GM18498 (cell line): ENCODE data around the gene TRIM43.
"Not testable (repeated sequence)": the region's sequence is repeated elsewhere in the genome, so short reads cannot be mapped to it uniquely, and the experiment has no call there.

Experiments used
- ATAC-seq: cut with Tn5 transposase; IDR thresholded peaks from one replicate; pipeline ENCODE4 v1.9.1; 2021; ENCODE audit warnings: mild to moderate bottlenecking, moderate library complexity; ENCODE audit not compliant: unreplicated experiment

Gene TRIM43

DNA sequence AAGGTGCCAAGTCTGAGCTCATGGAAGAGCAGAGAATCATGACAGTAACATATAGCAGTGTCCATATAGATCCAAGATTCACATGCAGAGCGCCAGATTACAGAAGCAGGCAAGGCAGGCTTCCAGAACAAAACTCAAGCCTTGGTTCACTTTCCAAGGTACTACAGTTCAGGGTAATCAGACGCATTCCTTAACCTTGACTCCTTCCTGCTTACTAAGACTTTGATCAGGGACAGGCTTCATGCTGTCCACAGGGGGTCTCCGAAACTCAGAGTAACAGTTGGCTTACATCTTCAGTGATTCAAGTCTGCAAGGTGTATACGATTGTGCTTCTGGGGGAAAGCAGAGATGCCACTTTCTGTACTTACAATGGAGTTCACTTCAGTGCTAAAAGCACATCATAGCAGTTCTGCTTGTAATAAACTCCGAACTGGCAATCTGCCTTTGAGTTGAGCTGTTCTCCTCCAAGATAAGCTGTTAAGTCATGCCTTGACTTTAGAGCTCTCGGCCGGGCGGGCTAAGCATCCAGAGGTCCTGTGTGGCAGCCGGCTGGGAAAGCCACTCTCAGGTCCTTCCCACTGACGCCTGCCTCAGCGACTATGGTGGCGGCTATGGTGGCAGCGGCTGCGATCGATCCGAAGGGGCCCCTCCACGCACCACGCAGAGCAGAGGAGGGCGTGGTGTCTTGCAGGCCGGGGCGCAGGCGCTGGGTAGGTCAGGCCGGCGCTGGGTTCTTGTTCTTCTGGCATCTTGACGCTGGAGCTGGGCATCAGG lies 48.9 kb downstream of the TRIM43 start:
- not testable (repeated sequence) for ATAC-seq

DNA sequence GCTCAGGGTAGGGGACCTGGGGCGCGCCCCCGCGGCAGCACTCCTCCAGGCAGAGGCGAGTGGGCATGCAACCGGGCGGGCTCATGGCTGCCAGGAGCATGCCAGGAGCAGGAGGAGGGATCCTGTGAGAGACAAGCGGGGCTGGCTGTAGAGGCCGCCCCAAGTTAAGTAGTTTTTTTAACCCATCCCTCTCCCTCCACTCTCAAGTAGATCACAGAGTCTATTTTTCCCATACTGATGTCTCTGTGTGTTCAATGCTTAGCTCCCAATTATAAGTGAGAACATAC lies 49.4 kb downstream of the TRIM43 start:
- not testable (repeated sequence) for ATAC-seq

DNA sequence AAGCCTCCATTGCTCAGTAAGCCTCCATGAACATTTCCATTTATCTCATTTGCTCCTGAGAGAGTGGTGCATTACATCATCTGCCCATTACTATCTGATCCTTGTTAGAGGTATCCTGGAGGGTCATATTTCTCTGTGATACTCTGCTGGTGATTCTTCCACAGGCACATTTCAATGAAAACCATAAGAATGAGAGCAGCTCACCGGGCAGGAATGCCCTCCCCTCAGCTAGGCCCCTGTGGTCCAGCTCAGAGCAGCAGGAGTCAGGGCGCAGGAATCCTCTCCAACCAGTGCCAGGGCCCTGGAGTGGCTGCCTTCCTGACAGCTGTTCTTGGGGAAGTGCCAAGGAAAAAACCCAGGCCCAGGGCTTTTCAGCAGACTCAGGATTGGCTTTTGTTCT lies 50.0 kb downstream of the TRIM43 start:
- ATAC-seq = not testable (repeated sequence)

DNA sequence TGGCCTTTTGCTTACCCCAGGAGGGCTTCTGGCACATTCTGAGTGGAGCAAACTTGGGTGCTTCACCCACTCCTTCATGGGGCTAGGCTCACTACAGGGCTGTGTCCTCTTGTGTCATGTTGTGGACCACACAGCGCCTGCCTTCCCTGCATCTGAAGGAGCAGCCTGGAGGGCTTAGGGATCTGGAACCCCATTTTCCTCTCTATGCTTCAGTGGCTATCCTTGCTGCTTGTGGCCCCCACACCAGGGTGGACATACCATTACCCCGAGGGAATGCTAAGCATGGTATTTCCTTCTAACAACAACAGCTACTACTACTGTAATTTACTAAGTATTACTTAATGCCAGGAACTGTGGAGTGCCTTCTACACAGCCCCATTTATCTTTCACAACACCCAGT lies 50.6 kb downstream of the TRIM43 start:
- not testable (repeated sequence) for ATAC-seq

DNA sequence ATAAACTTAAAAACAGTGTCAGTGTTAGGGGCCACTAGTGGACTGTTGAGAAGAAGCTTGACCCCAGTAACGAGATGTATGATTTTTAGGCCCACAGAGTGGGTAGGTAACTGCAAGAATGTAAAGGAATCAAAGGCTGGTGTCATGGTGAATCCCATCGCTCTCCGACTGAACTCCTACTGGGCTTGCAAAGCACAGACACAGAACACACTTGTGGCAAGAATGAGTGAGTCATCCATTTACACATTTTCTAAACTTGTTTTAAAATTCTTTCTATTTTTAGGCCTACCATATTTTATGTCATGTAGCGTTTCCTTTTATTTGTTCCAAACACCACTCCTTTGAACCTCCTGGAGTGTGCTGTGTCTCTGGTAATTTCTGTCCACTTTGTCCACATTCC lies 51.1 kb downstream of the TRIM43 start:
- ATAC-seq = not testable (repeated sequence)

DNA sequence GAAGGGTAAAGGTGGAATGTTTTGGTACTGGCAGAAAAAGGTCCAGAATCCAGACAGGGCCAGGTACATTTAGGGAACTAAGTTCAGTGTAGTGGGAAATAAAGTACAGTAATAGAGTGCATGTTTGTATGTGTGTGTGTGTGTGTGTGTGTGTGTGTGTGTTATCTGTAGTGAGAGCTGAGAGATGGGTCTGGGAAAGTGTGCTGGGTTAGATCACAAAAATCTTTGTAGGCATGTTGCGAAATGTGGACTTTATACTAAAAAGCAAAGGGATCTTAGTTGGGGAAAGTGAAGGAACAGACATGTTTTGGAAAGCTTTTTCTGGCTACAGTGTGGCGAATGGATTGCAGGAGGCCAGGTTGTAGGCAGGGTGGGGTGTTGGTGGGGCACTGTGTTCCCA lies 53.5 kb downstream of the TRIM43 start:
- ATAC-seq = not testable (repeated sequence)

DNA sequence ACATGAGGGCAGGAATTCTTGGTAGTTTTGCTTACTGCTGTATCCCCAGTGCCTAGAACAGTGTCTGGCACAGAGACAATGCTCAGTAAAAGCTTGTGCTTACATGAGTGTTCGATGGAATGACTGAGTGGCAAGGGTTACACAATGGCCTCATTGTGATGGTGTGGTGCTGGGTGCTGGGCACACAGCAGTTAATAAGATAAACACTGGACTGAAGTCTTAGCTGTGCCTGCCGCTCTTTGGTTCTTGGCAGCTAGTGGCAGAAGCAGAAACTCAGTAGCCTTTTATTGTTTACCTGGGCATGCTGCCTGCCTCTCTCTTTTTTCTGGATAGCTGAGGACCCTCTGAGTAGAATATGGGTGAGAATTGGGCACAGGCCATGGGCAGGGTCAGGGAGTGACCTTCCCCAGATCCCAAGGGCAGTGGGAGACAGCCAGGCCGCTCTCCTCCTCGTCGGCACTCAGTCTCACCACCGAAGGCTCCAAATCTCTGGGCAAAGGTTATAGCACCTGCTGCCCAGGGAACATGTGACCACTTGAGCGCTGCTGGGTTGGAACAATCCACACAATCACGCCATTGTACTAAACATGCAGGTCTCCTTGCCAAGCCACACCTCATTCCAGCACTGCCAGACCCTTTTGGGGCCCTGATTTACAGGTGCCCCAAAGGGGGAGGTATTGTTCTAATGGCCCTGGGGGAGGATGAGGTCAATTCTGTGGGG lies 54.6 kb downstream of the TRIM43 start:
- ATAC-seq = not testable (repeated sequence)

DNA sequence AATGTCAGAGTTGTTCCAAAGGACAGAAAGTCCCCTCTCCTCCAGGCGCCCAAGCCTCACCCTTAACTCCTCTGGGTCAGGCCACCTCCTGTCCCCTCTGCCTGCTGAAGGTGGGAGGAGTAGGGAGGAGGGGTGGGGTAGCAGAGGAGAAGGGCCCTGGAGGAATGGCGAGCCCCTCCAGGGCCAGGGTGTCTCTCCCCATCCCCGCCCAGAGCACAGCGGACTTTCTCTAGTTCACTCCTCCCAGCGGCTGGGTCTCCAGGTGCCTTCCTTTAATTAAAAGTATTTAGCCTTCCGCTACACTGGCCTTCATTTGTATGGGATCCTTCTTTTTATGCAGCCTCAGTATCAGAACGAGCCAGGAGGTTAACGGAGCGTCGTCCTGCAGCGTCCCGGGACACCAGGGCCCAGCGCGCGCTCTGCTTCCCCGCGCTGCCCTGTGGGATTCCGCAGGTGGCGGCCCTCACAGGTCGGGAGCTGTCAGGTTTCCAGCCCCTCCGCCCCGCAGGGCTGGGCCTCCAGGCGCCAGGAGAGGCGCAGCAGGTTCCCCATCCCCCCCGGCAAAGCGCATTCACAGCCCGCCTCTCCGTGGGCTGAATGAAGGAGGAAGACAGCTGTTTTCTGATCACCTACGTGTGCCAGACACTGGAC lies 57.2 kb downstream of the TRIM43 start:
- not testable (repeated sequence) for ATAC-seq
